ENCODE data around the gene AURKAIP1. TPM values are rescaled to one million over a fixed set of nuclear protein-coding genes. Genes with fewer than 3 reads are reported as not detected.

Gene AURKAIP1
- polyA plus RNA-seq, 2 of the 4 experiments (the other 2 are of a cell fraction), result 62.0 to 102 TPM

DNA sequence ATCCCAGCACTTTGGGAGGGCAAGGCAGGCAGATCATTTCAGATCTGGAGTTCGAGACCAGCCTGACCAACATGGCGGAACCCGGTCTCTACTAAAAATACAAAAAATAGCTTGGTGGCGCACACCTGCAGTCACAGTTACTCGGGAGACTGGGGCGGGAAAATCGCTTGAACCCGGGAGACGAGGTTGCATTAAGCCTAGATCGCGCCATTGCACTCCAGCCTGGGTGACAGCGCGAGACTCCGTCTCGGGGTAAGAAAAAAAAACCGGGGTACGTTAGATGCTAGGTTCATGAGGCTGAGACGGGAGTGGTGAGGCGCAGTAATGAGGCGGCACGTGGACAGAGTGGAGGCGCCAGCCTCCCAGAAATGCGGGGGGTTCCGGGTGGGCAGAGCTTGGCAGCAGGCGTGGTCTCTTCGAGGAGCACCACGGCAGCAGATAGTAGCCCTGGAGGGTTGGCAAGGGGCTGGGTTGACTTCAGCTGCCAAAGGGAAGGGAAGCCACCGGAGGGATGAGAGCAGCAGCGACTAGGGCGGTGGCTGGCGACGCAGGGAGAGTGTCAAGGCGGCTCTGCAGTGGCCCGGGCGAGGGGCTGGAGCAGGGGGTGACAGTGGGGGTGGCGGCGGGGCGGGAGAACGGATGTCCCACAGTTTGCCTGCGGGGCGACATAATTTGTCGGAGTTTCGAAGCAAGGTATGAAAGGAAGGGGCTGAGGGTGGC, 31.3 kb upstream of the AURKAIP1 start:
- peak overlapping the region; percentile 88 to 100 for H3K27ac ChIP-seq
- FAIRE-seq (no peak), DNase-seq (ENCODE audit: low read depth in 1 of 2, low spot score in 1 of 2) (no peak), ATAC-seq (peak in 1 of 2 experiments; percentile 5; a peak in 3 of 6 replicates)
- ChIA-PET POLR2A (interaction anchor here (1.6 to 2.3 kb wide), 2 partner anchors 31 to 98 kb away, joined by 4 to 12 read pairs; partner anchors contain the start of gene AURKAIP1), CTCF (interaction anchor here (1.4 to 3.8 kb wide), 3 partner anchors 35 to 101 kb away, joined by 3 to 21 read pairs (median 11); no protein-coding TSS in a partner anchor)
- H3K9me3 ChIP-seq, result no peaks in the 10 kb centered on the region
- H3K4me3 ChIP-seq, result peak overlapping the region; percentile 69
- WGBS (ENCODE audit: missing lambda C conversion rate), result 63% methylated on average over 28 of the region's 43 CpGs
- H3K4me2 ChIP-seq, result peak overlapping the region; percentile 85
- TF ChIP-seq KDM5A (IDR thresholded peaks at IDR 0.05) (no peak), POLR2A (IDR thresholded peaks at IDR 0.05; ENCODE audit: low read length) (no peak), RAD21 (conservative IDR thresholded peaks at IDR 0.05 in 1 of 2, IDR thresholded peaks at IDR 0.05 in 1 of 2) (no peak), MAFK (IDR thresholded peaks at IDR 0.05; ENCODE audit: partially characterized antibody) (no peak), NR3C1 (IDR thresholded peaks at IDR 0.05) (no peak), EP300 (IDR thresholded peaks at IDR 0.05) (no peak), CBX8 (IDR thresholded peaks at IDR 0.05) (no peak), HOXB5 (CRISPR knock-in tag; IDR thresholded peaks at IDR 0.05) (no peak), SREBF2 (IDR thresholded peaks at IDR 0.05) (no peak), PHF8 (IDR thresholded peaks at IDR 0.05; ENCODE audit: borderline replicate concordance, low read depth) (no peak), CHD2 (IDR thresholded peaks at IDR 0.05; ENCODE audit: low read length, partially characterized antibody) (no peak), FOSB (CRISPR knock-in tag; IDR thresholded peaks at IDR 0.05) (no peak), RCOR1 (IDR thresholded peaks at IDR 0.05; ENCODE audit: low read depth, low read length) (no peak)
- TF ChIP-seq, protein P1, sequence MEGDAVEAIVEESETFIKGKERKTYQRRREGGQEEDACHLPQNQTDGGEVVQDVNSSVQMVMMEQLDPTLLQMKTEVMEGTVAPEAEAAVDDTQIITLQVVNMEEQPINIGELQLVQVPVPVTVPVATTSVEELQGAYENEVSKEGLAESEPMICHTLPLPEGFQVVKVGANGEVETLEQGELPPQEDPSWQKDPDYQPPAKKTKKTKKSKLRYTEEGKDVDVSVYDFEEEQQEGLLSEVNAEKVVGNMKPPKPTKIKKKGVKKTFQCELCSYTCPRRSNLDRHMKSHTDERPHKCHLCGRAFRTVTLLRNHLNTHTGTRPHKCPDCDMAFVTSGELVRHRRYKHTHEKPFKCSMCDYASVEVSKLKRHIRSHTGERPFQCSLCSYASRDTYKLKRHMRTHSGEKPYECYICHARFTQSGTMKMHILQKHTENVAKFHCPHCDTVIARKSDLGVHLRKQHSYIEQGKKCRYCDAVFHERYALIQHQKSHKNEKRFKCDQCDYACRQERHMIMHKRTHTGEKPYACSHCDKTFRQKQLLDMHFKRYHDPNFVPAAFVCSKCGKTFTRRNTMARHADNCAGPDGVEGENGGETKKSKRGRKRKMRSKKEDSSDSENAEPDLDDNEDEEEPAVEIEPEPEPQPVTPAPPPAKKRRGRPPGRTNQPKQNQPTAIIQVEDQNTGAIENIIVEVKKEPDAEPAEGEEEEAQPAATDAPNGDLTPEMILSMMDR (IDR thresholded peaks at IDR 0.05), result no peak
- TF ChIP-seq, protein P2, sequence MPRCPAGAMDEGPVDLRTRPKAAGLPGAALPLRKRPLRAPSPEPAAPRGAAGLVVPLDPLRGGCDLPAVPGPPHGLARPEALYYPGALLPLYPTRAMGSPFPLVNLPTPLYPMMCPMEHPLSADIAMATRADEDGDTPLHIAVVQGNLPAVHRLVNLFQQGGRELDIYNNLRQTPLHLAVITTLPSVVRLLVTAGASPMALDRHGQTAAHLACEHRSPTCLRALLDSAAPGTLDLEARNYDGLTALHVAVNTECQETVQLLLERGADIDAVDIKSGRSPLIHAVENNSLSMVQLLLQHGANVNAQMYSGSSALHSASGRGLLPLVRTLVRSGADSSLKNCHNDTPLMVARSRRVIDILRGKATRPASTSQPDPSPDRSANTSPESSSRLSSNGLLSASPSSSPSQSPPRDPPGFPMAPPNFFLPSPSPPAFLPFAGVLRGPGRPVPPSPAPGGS (IDR thresholded peaks at IDR 0.05), result no peak
- TF ChIP-seq, protein P3, sequence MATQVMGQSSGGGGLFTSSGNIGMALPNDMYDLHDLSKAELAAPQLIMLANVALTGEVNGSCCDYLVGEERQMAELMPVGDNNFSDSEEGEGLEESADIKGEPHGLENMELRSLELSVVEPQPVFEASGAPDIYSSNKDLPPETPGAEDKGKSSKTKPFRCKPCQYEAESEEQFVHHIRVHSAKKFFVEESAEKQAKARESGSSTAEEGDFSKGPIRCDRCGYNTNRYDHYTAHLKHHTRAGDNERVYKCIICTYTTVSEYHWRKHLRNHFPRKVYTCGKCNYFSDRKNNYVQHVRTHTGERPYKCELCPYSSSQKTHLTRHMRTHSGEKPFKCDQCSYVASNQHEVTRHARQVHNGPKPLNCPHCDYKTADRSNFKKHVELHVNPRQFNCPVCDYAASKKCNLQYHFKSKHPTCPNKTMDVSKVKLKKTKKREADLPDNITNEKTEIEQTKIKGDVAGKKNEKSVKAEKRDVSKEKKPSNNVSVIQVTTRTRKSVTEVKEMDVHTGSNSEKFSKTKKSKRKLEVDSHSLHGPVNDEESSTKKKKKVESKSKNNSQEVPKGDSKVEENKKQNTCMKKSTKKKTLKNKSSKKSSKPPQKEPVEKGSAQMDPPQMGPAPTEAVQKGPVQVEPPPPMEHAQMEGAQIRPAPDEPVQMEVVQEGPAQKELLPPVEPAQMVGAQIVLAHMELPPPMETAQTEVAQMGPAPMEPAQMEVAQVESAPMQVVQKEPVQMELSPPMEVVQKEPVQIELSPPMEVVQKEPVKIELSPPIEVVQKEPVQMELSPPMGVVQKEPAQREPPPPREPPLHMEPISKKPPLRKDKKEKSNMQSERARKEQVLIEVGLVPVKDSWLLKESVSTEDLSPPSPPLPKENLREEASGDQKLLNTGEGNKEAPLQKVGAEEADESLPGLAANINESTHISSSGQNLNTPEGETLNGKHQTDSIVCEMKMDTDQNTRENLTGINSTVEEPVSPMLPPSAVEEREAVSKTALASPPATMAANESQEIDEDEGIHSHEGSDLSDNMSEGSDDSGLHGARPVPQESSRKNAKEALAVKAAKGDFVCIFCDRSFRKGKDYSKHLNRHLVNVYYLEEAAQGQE (IDR thresholded peaks at IDR 0.05), result no peak
- TF ChIP-seq, protein P4, sequence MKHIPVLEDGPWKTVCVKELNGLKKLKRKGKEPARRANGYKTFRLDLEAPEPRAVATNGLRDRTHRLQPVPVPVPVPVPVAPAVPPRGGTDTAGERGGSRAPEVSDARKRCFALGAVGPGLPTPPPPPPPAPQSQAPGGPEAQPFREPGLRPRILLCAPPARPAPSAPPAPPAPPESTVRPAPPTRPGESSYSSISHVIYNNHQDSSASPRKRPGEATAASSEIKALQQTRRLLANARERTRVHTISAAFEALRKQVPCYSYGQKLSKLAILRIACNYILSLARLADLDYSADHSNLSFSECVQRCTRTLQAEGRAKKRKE (CRISPR knock-in tag; IDR thresholded peaks at IDR 0.05; ENCODE audit: low read depth), result no peak
- H3K4me1 ChIP-seq, result peaks cover 32% of the 10 kb centered on the region

DNA sequence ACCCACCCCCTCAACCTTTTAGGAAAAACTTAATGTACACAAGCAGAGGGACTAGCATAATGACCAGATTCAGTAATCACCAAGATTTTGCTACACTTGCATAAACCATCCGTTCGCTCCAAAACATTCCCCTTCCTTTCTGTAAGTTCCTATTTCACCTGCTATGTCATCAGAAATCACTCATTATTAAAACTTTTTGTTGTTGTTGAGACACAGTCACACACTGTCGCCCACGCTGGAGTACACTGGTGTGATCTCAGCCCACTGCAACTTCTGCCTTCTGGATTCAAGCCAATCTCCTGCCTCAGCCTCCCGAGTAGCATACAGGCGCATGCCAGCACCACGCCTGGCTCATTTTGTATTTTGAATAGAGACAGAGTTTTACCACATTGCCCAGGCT, 28.6 kb upstream of the AURKAIP1 start:
- H3K4me1 ChIP-seq, result peaks cover 36% of the 10 kb centered on the region
- POLR2A ChIA-PET, result no interaction called here
- FAIRE-seq, result no peak

More for the DNA sequence above, 28.6 kb upstream of the AURKAIP1 start:
- Histone ChIP-seq H3K27ac (no peak overlapping the region), H3K4me2 (no peak overlapping the region), H3K4me3 (no peak overlapping the region), H3K9me3 (no peaks in the 10 kb centered on the region)
- DNase-seq (ENCODE audit: low read depth in 1 of 2, low spot score in 1 of 2) (no peak), ATAC-seq (no peak)
- WGBS (ENCODE audit: missing lambda C conversion rate), result 91% methylated on average over 7 of the region's 7 CpGs
- CTCF ChIA-PET, result interaction anchor here (0.6 kb wide), 1 partner anchor 782 kb away, joined by 3 read pairs; no protein-coding TSS in a partner anchor
- TF ChIP-seq FOXS1 (CRISPR knock-in tag; IDR thresholded peaks at IDR 0.05) (no peak), MYC (IDR thresholded peaks at IDR 0.05; ENCODE audit: borderline replicate concordance, low read length) (no peak), HEYL (CRISPR knock-in tag; IDR thresholded peaks at IDR 0.05) (no peak), PHF8 (IDR thresholded peaks at IDR 0.05; ENCODE audit: borderline replicate concordance, low read depth) (no peak), MAFK (IDR thresholded peaks at IDR 0.05; ENCODE audit: partially characterized antibody) (peak; percentile 29)
- TF ChIP-seq, protein P3 (IDR thresholded peaks at IDR 0.05), result no peak
